Lower leg skin (tissue), 4 donors: ENCODE measurements around the gene TMEM214. TPM values are rescaled to one million over a fixed set of nuclear protein-coding genes. Genes with fewer than 3 reads are reported as not detected.

Experiments
- DNase-seq, 2 donors: peaks; one replicate each; pipeline ENCODE4 v3.0.0-alpha.2; 2019; ENCODE audit warnings: low spot score in 2 of 2
- H3K4me3 ChIP-seq: fragments of 200-600 bp; sonication (generic); 2 replicates; pipeline ENCODE4 v1.5.1; 2017; ENCODE audit warnings: mild to moderate bottlenecking, low read depth; ENCODE audit not compliant: poor library complexity, severe bottlenecking
- POLR2A ChIP-seq, 2 donors: fragments of 450-650 bp; IDR thresholded peaks; one replicate each; pipeline ENCODE4 v1.6.1; 2016 to 2017; ENCODE audit warnings: antibody characterized with exemption in 2 of 2, mild to moderate bottlenecking in 1 of 2, moderate library complexity in 1 of 2
- WGBS, 2 donors: methylation state at CpG; one replicate each; pipeline ENCODE4 v1.1.5; 2018; 5-methylcytosine and 5-hydroxymethylcytosine counted together
- intact Hi-C: fragments of 100-400 bp; cut with DNase I; formaldehyde crosslinking; loops from one replicate; pipeline ENCODE4 v1.15.0; 2023; ENCODE audit warnings: low total_unique reads
- total RNA-seq, 4 donors: library from RNA; depleted of rRNA; stranded (reverse); fragments of >200 nt; gene quantifications; one replicate each; pipeline ENCODE4 v1.1.0, GENCODE V29; 2016
- TF ChIP-seq, protein P1 (sequence below), 3 donors: fragments of 450-650 bp; IDR thresholded peaks; one replicate each; pipeline ENCODE4 v1.5.1; 2016; ENCODE audit warnings: antibody characterized with exemption in 3 of 3, mild to moderate bottlenecking in 3 of 3, moderate library complexity in 2 of 3

TMEM214 gene
- total RNA-seq, 4 donors from 2014 or later = 30.3 to 43.9 (median 32.0) TPM

- DNase-seq = peak in 1 of 2 donors; percentile 39
- WGBS, 2 donors = 71 to 84% methylated on average over 8 of the region's 8 CpGs
- no peak overlapping the region for H3K4me3 ChIP-seq
- intact Hi-C loops = no loop called here
- no peak for TF ChIP-seq POLR2A (IDR thresholded peaks at IDR 0.05)
- TF ChIP-seq, protein P1, sequence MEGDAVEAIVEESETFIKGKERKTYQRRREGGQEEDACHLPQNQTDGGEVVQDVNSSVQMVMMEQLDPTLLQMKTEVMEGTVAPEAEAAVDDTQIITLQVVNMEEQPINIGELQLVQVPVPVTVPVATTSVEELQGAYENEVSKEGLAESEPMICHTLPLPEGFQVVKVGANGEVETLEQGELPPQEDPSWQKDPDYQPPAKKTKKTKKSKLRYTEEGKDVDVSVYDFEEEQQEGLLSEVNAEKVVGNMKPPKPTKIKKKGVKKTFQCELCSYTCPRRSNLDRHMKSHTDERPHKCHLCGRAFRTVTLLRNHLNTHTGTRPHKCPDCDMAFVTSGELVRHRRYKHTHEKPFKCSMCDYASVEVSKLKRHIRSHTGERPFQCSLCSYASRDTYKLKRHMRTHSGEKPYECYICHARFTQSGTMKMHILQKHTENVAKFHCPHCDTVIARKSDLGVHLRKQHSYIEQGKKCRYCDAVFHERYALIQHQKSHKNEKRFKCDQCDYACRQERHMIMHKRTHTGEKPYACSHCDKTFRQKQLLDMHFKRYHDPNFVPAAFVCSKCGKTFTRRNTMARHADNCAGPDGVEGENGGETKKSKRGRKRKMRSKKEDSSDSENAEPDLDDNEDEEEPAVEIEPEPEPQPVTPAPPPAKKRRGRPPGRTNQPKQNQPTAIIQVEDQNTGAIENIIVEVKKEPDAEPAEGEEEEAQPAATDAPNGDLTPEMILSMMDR (IDR thresholded peaks at IDR 0.05) = no peak
Measured at GRCh38 chr2:26989156-26989555, 43.6 kb upstream of the TMEM214 start.

DNA sequence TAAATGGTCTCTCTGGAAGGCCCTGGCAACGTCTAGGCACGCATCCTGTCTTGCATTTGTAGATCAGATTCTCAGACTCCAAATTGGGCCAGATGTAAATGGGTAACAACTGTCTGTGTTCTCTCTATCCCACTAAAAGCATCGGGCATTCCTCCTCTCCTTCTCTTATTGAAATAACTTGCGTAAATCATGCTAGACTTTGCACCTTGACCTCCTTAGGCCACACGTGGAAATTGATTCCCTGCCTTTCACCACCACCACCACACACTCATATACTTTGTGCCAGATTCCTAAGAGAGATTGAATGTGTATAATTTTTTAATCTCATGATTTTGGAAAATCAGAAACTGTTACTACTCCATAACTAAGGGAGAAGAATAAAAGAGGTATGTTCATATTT, 41.0 kb upstream of the TMEM214 start:
- H3K4me3 ChIP-seq = no peak overlapping the region
- TF ChIP-seq POLR2A (IDR thresholded peaks at IDR 0.05) = no peak
- TF ChIP-seq, protein P1 (IDR thresholded peaks at IDR 0.05) = no peak
- intact Hi-C loops = no loop called here
- WGBS, 2 donors = 75 to 83% methylated on average over 5 of the region's 5 CpGs
- peak in 1 of 2 donors; percentile 6 for DNase-seq

DNA sequence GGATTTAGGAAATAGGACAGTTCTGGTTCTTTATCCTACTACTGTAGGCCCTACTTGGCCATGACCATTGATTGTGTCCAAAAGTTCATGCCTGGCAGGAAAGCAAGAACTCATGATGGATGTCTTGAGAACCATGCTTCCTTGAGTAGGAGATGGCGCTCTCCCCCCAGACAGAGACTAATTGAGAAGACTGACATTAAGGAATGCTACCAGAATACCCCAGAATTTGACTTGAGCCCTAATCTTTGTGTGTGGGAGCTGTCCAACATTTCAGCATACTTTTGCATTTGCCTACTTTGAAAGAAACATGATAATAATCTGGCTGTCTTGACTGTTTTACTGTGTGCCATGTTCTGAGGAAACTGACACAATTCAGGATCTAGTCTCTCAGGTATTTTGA, 39.0 kb upstream of the TMEM214 start:
- 88% methylated on average over 1 of the region's 1 CpG for WGBS, 2 donors
- TF ChIP-seq, protein P1 (IDR thresholded peaks at IDR 0.05) = no peak
- no peak for TF ChIP-seq POLR2A (IDR thresholded peaks at IDR 0.05)
- peak in 1 of 2 donors; percentile 12 for DNase-seq
- no peak overlapping the region for H3K4me3 ChIP-seq
- intact Hi-C loops = no loop called here

DNA sequence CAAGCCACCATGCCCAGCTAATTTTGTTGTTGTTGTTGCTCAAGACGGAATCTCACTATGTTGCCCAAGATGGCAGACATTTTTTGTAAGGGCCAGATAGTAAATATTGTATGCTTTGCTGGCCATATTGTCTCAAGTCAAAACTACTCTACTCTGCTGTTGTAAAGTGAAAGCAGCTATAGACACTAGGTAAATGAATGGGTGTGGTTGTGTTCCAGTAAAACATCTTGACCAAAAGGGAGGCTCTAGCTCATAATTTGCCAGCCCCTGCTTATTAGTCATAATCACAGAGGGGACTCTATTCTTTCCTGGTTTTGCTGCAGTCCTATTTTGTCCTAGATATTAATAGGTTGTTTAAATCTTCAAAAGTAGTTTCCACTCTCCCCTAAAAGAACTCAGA, 37.8 kb upstream of the TMEM214 start:
- DNase-seq = no peak
- no peak overlapping the region for H3K4me3 ChIP-seq
- TF ChIP-seq, protein P1 (IDR thresholded peaks at IDR 0.05) = no peak
- no peak for TF ChIP-seq POLR2A (IDR thresholded peaks at IDR 0.05)
- WGBS, 2 donors = 76 to 96% methylated on average over 1 of the region's 1 CpG
- intact Hi-C loops = no loop called here

DNA sequence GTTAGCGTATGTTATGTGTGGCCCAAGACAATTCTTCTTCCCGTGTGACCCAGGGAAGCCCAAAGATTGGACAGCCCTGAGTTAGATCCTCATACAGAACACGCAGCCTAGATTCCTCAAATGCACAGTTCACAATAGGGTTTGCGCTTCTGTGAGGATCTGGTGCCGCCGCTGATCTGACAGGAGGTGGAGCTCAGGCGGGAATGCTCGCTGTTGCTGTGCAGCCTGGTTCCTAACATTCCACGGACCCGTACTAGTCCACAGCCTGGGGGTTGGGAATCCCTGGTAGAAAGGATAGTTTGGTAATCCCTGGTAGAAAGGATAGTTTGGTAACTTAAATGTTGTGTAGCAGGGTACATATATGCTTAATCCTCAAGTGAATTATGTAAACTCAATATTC, 35.4 kb upstream of the TMEM214 start:
- TF ChIP-seq, protein P1 (IDR thresholded peaks at IDR 0.05) = no peak
- TF ChIP-seq POLR2A (IDR thresholded peaks at IDR 0.05) = no peak
- intact Hi-C loops = no loop called here
- DNase-seq = peak in 1 of 2 donors; percentile 9
- no peak overlapping the region for H3K4me3 ChIP-seq
- 80 to 83% methylated on average over 10 of the region's 10 CpGs for WGBS, 2 donors

GRCh38 chr2:26998323-26998722, 34.4 kb upstream of the TMEM214 start:
- 68 to 81% methylated on average over 1 of the region's 1 CpG for WGBS, 2 donors
- intact Hi-C loops = no loop called here
- H3K4me3 ChIP-seq = no peak overlapping the region
- DNase-seq = peak in 1 of 2 donors; percentile 14
- TF ChIP-seq POLR2A (IDR thresholded peaks at IDR 0.05) = no peak
- TF ChIP-seq, protein P1 (IDR thresholded peaks at IDR 0.05) = no peak
